ENCODE results near the gene PEAK3. TPM values are rescaled to one million over a fixed set of nuclear protein-coding genes. Genes with fewer than 3 reads are reported as not detected.
A peak's percentile ranks its signal among the peaks of the same experiment; 100 is the strongest.

PEAK3 gene
- total and polyA plus RNA-seq, 9 of the 15 experiments (the other 6 are each of a cell fraction or from before 2014, with no cell fraction given) = 0.07 to 0.40 TPM; not detected in 7

DNA sequence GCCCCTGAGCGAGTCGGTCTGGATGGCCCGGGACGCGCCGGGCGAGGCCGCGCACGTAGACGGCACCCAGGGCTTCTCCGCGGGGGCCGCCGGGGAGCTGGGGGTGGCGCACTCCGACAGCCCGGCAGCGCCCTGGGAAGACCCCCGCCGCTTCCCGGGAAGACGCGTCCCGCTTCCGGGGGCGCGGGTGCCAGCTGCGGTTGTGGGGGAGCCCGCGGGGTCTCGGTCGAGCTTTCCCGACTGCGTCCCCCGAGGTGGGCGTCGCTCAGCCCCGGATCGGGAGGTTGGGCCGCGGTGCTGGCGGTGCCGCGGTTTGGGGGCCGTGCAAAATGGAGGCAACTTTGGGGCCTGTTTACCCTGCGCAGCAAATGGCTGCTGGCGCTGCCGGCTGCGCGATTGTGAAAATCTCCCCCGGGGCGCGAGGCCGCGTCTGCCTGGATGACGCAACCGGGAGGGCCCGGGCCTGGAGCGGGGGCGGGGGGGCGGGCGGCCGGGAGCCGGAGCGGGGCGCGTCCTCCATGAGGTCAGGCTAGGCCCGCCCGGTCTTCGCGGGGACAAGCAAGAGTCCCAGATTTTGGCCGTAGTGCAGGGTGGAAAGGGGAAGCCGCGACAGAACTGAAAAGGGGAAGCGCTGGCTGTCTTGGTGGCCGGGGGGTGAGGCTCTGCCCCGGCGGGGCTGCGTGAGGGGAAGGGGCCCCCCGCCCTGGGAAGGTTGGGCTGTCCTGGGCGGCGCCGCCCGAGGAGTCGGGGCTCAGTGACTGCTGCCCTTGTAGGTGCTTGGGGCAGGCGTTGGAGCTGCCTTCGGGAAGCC, 11.3 kb downstream of the PEAK3 start (continued):
- TF ChIP-seq FIP1L1 (IDR thresholded peaks at IDR 0.05; ENCODE audit: low read depth, low read length, poor library complexity, severe bottlenecking) = peak; percentile 69
- TF ChIP-seq ATF7 (IDR thresholded peaks at IDR 0.05) = peak; percentile 55
- TF ChIP-seq HDAC1 (IDR thresholded peaks at IDR 0.05) = peak in 1 of 2 experiments; percentile 27; a peak in 1 of 4 replicates
- TF ChIP-seq CCNT2 (IDR thresholded peaks at IDR 0.05; ENCODE audit: borderline replicate concordance, extremely low read depth, insufficient read length, low read depth, low read length) = peak; percentile 66
- TF ChIP-seq, protein P1, sequence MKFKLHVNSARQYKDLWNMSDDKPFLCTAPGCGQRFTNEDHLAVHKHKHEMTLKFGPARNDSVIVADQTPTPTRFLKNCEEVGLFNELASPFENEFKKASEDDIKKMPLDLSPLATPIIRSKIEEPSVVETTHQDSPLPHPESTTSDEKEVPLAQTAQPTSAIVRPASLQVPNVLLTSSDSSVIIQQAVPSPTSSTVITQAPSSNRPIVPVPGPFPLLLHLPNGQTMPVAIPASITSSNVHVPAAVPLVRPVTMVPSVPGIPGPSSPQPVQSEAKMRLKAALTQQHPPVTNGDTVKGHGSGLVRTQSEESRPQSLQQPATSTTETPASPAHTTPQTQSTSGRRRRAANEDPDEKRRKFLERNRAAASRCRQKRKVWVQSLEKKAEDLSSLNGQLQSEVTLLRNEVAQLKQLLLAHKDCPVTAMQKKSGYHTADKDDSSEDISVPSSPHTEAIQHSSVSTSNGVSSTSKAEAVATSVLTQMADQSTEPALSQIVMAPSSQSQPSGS (CRISPR knock-in tag; IDR thresholded peaks at IDR 0.05) = no peak
- TF ChIP-seq, protein P2, sequence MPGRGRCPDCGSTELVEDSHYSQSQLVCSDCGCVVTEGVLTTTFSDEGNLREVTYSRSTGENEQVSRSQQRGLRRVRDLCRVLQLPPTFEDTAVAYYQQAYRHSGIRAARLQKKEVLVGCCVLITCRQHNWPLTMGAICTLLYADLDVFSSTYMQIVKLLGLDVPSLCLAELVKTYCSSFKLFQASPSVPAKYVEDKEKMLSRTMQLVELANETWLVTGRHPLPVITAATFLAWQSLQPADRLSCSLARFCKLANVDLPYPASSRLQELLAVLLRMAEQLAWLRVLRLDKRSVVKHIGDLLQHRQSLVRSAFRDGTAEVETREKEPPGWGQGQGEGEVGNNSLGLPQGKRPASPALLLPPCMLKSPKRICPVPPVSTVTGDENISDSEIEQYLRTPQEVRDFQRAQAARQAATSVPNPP (IDR thresholded peaks at IDR 0.05; ENCODE audit: borderline replicate concordance, insufficient read depth, insufficient read length) = no peak
- TF ChIP-seq ZNF551 (CRISPR knock-in tag; IDR thresholded peaks at IDR 0.05) = no peak
- TF ChIP-seq JUND (IDR thresholded peaks at IDR 0.05; ENCODE audit: borderline replicate concordance, low read depth, low read length) = peak; percentile 77
- no peak for TF ChIP-seq JUND (tag; IDR thresholded peaks at IDR 0.05; ENCODE audit: borderline replicate concordance, low read depth, low read length)
- TF ChIP-seq ZNF212 (CRISPR knock-in tag; IDR thresholded peaks at IDR 0.05) = 0 out of 2 replicates have a peak, but pooled peaks have one; percentile 16
- no peak; the same call in 1 of the 2 replicates for TF ChIP-seq TCF3 (CRISPR knock-in tag; IDR thresholded peaks at IDR 0.05)
- no peak for TF ChIP-seq NCOA4 (IDR thresholded peaks at IDR 0.05; ENCODE audit: partially characterized antibody)
- no peak for TF ChIP-seq TOE1 (IDR thresholded peaks at IDR 0.05; ENCODE audit: borderline replicate concordance)
- TF ChIP-seq TOE1 (CRISPR knock-in tag; IDR thresholded peaks at IDR 0.05; ENCODE audit: borderline replicate concordance, low read depth) = peak; percentile 37; the same call in 1 of the 2 replicates
- TF ChIP-seq, protein P3, sequence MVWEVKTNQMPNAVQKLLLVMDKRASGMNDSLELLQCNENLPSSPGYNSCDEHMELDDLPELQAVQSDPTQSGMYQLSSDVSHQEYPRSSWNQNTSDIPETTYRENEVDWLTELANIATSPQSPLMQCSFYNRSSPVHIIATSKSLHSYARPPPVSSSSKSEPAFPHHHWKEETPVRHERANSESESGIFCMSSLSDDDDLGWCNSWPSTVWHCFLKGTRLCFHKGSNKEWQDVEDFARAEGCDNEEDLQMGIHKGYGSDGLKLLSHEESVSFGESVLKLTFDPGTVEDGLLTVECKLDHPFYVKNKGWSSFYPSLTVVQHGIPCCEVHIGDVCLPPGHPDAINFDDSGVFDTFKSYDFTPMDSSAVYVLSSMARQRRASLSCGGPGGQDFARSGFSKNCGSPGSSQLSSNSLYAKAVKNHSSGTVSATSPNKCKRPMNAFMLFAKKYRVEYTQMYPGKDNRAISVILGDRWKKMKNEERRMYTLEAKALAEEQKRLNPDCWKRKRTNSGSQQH (CRISPR knock-in tag; IDR thresholded peaks at IDR 0.05) = no peak
- TF ChIP-seq, protein P4, sequence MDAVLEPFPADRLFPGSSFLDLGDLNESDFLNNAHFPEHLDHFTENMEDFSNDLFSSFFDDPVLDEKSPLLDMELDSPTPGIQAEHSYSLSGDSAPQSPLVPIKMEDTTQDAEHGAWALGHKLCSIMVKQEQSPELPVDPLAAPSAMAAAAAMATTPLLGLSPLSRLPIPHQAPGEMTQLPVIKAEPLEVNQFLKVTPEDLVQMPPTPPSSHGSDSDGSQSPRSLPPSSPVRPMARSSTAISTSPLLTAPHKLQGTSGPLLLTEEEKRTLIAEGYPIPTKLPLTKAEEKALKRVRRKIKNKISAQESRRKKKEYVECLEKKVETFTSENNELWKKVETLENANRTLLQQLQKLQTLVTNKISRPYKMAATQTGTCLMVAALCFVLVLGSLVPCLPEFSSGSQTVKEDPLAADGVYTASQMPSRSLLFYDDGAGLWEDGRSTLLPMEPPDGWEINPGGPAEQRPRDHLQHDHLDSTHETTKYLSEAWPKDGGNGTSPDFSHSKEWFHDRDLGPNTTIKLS (IDR thresholded peaks at IDR 0.05; ENCODE audit: borderline replicate concordance, low read depth) = 0 out of 2 replicates have a peak, but pooled peaks have one; percentile 18
